ENCODE measurements around the gene PRPSAP1.

PRPSAP1 gene

GRCh38 chr17:76278268-76278908 lies 75.3 kb downstream of the PRPSAP1 start:
- peaks cover 14% of the 10 kb centered on the region for H3K36me3 ChIP-seq
- no peak for DNase-seq
- H3K27ac ChIP-seq, result no peak overlapping the region
- H3K27me3 ChIP-seq (ENCODE audit: insufficient read depth, low read depth, severe bottlenecking), result no peaks in the 10 kb centered on the region
- no peaks in the 10 kb centered on the region for H3K9me3 ChIP-seq (ENCODE audit: severe bottlenecking)
- TF ChIP-seq CTCF (IDR thresholded peaks at IDR 0.05; ENCODE audit: low read depth, low read length), result no peak
- H3K4me3 ChIP-seq (ENCODE audit: low read depth, low read length), result no peak overlapping the region

GRCh38 chr17:76277300-76278267 lies 76.1 kb downstream of the PRPSAP1 start:
- Histone ChIP-seq H3K4me3 (ENCODE audit: low read depth, low read length) (no peak overlapping the region), H3K36me3 (peaks cover 14% of the 10 kb centered on the region), H3K27me3 (ENCODE audit: insufficient read depth, low read depth, severe bottlenecking) (no peaks in the 10 kb centered on the region), H3K27ac (no peak overlapping the region), H3K9me3 (ENCODE audit: severe bottlenecking) (no peaks in the 10 kb centered on the region)
- no peak for DNase-seq
- TF ChIP-seq CTCF (IDR thresholded peaks at IDR 0.05; ENCODE audit: low read depth, low read length), result no peak

- Histone ChIP-seq H3K9me3 (ENCODE audit: severe bottlenecking) (no peaks in the 10 kb centered on the region), H3K4me3 (ENCODE audit: low read depth, low read length) (no peak overlapping the region), H3K27me3 (ENCODE audit: insufficient read depth, low read depth, severe bottlenecking) (no peaks in the 10 kb centered on the region), H3K27ac (no peak overlapping the region), H3K36me3 (peaks cover 18% of the 10 kb centered on the region)
- DNase-seq, result no peak
- TF ChIP-seq CTCF (IDR thresholded peaks at IDR 0.05; ENCODE audit: low read depth, low read length), result no peak
Measured at GRCh38 chr17:76276461-76277299, 77.0 kb downstream of the PRPSAP1 start.

GRCh38 chr17:76276069-76276431 lies 77.7 kb downstream of the PRPSAP1 start:
- no peak overlapping the region for H3K27ac ChIP-seq
- no peak for TF ChIP-seq CTCF (IDR thresholded peaks at IDR 0.05; ENCODE audit: low read depth, low read length)

GRCh38 chr17:76275382-76276068 lies 78.2 kb downstream of the PRPSAP1 start:
- Histone ChIP-seq H3K36me3 (peaks cover 29% of the 10 kb centered on the region), H3K27ac (no peak overlapping the region), H3K4me3 (ENCODE audit: low read depth, low read length) (no peak overlapping the region), H3K9me3 (ENCODE audit: severe bottlenecking) (no peaks in the 10 kb centered on the region), H3K27me3 (ENCODE audit: insufficient read depth, low read depth, severe bottlenecking) (no peaks in the 10 kb centered on the region)
- DNase-seq, result no peak
- TF ChIP-seq CTCF (IDR thresholded peaks at IDR 0.05; ENCODE audit: low read depth, low read length), result no peak

More at GRCh38 chr17:76276069-76276431, 77.7 kb downstream of the PRPSAP1 start:
- no peak for DNase-seq
- no peaks in the 10 kb centered on the region for H3K9me3 ChIP-seq (ENCODE audit: severe bottlenecking)
- no peak overlapping the region for H3K4me3 ChIP-seq (ENCODE audit: low read depth, low read length)
- H3K27me3 ChIP-seq (ENCODE audit: insufficient read depth, low read depth, severe bottlenecking), result no peaks in the 10 kb centered on the region
- peaks cover 24% of the 10 kb centered on the region for H3K36me3 ChIP-seq
